Endodermal cell (in vitro differentiated cells): Measurements from ENCODE around the gene LAMC1. TPM values are rescaled to one million over a fixed set of nuclear protein-coding genes. Genes with fewer than 3 reads are reported as not detected.

Source experiments
- DNase-seq: peaks from one replicate; pipeline ENCODE4 v3.0.0-alpha.2; 2017
- H3K27ac ChIP-seq: 2 replicates; pipeline ENCODE4 v1.5.1; 2013; ENCODE audit warnings: mild to moderate bottlenecking, low read depth, low read length, moderate library complexity
- H3K27me3 ChIP-seq: 2 replicates; pipeline ENCODE4 v1.6.1; 2013; ENCODE audit warnings: mild to moderate bottlenecking, low read length, moderate library complexity; ENCODE audit not compliant: insufficient read depth, control insufficient read depth, poor library complexity, severe bottlenecking
- H3K36me3 ChIP-seq: 2 replicates; pipeline ENCODE4 v1.7.0; 2013; ENCODE audit warnings: mild to moderate bottlenecking, low read length, moderate library complexity; ENCODE audit not compliant: control insufficient read depth, insufficient read depth
- H3K4me1 ChIP-seq: one replicate; pipeline ENCODE4 v1.7.0; 2013; ENCODE audit warnings: low read length; ENCODE audit not compliant: control insufficient read depth, insufficient read depth
- H3K4me3 ChIP-seq: 2 replicates; pipeline ENCODE4 v1.5.1; 2013; ENCODE audit warnings: mild to moderate bottlenecking, low read length, moderate library complexity
- H3K9ac ChIP-seq: 2 replicates; pipeline ENCODE4 v1.6.1; 2013; ENCODE audit warnings: mild to moderate bottlenecking, low read length, moderate library complexity; ENCODE audit not compliant: poor library complexity, severe bottlenecking; ENCODE audit errors: extremely low read depth
- H3K9me3 ChIP-seq: 2 replicates; pipeline ENCODE4 v1.6.1; 2013; ENCODE audit warnings: mild to moderate bottlenecking, low read length, moderate library complexity; ENCODE audit not compliant: control insufficient read depth
- H3K27ac Mint-ChIP-seq: 2 replicates; pipeline ENCODE4 v1.8.0; 2020; ENCODE audit warnings: mixed read lengths
- H3K27me3 Mint-ChIP-seq: 2 replicates; pipeline ENCODE4 v1.8.0; 2021; ENCODE audit warnings: mild to moderate bottlenecking, mixed read lengths; ENCODE audit not compliant: insufficient read depth
- H3K36me3 Mint-ChIP-seq: 2 replicates; pipeline ENCODE4 v1.8.0; 2020; ENCODE audit warnings: low read depth, mixed read lengths
- H3K4me1 Mint-ChIP-seq: 2 replicates; pipeline ENCODE4 v1.8.0; 2020; ENCODE audit warnings: mixed read lengths
- H3K4me3 Mint-ChIP-seq: 2 replicates; pipeline ENCODE4 v1.8.0; 2020; ENCODE audit warnings: mild to moderate bottlenecking, moderate library complexity, mixed read lengths
- H3K9me3 Mint-ChIP-seq: 2 replicates; pipeline ENCODE4 v1.8.0; 2020; ENCODE audit warnings: mild to moderate bottlenecking, mixed read lengths
- CTCF ChIP-seq: fragments of 200-600 bp; sonication (generic); conservative IDR thresholded peaks from 2 replicates; pipeline ENCODE4 v1.5.0; 2021; ENCODE audit warnings: antibody characterized with exemption, mild to moderate bottlenecking
- WGBS, 2 experiments: methylation state at CpG; one replicate each; pipeline versions ENCODE4 v1.1.5 to v1.1.7; 2013; ENCODE audit warnings: missing lambda C conversion rate in 2 of 2, mixed read lengths in 1 of 2; ENCODE audit not compliant: insufficient coverage in 1 of 2, insufficient read length in 1 of 2; 5-methylcytosine and 5-hydroxymethylcytosine counted together
- total RNA-seq, 2 donors: library from RNA; stranded (reverse); fragmentation: NEBNext Ultra II Directional in 1 of 2; extraction: Animal tissue kit (Norgen Biotek cat#: 25700) in 1 of 2; gene quantifications; 2 replicates in 1 of 2; 3 replicates in 1 of 2; pipeline ENCODE4 v1.2.1, GENCODE V29; 2021

LAMC1 gene
- total RNA-seq, 2 donors from 2014 or later, result 47.9 to 58.8 TPM

- no peaks in the 10 kb centered on the region for H3K9me3 ChIP-seq
- Mint-ChIP-seq H3K9me3 (no peaks in the 10 kb centered on the region), H3K27ac (no peak overlapping the region), H3K4me1 (peaks cover 59% of the 10 kb centered on the region), H3K36me3 (no peaks in the 10 kb centered on the region), H3K27me3 (peaks cover 36% of the 10 kb centered on the region), H3K4me3 (no peak overlapping the region)
- peaks cover 28% of the 10 kb centered on the region for H3K4me1 ChIP-seq
- 68% methylated on average over 2 of the region's 3 CpGs; no CpG with 5 or more reads in 1 of the 2 experiments for WGBS, 2 experiments
- H3K27ac ChIP-seq, result no peak overlapping the region
- H3K36me3 ChIP-seq, result no peaks in the 10 kb centered on the region
- no peak for TF ChIP-seq CTCF
- peaks cover 20% of the 10 kb centered on the region for H3K27me3 ChIP-seq
- H3K9ac ChIP-seq, result no peak overlapping the region
- DNase-seq, result no peak
- peak overlapping the region; percentile 4 for H3K4me3 ChIP-seq
Measured at GRCh38 chr1:183027031-183027430, 3.8 kb downstream of the LAMC1 start.

GRCh38 chr1:183027791-183028190 lies 4.6 kb downstream of the LAMC1 start:
- Histone ChIP-seq H3K4me3 (peak overlapping the region; percentile 4), H3K9ac (no peak overlapping the region), H3K9me3 (no peaks in the 10 kb centered on the region), H3K27me3 (peaks cover 20% of the 10 kb centered on the region), H3K36me3 (no peaks in the 10 kb centered on the region), H3K27ac (no peak overlapping the region), H3K4me1 (peaks cover 26% of the 10 kb centered on the region)
- no peaks in the 10 kb centered on the region for H3K36me3 Mint-ChIP-seq
- DNase-seq, result no peak
- peaks cover 59% of the 10 kb centered on the region for H3K4me1 Mint-ChIP-seq
- no peaks in the 10 kb centered on the region for H3K9me3 Mint-ChIP-seq
- TF ChIP-seq CTCF, result no peak
- H3K27me3 Mint-ChIP-seq, result peaks cover 36% of the 10 kb centered on the region
- H3K27ac Mint-ChIP-seq, result no peak overlapping the region
- no peak overlapping the region for H3K4me3 Mint-ChIP-seq

DNA sequence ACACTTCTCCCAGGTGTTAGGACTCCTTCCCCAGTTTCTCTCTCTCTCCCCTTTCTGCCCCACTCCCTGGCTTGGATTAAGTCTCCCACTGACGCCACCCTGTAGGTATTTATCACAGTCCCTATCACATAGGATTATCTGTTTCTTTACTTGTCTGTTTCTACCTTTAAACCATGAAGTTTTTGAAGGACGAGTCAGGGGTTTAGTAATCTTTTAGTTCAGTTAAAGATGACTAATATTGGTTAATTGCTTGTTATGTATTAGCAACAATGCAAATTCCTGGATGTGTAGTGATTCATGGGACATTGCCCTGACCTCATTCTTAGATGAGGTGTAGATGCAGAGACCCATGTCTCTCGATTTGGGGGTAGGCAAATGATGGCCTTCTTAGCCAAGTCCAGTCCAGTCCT lies 6.4 kb downstream of the LAMC1 start:
- H3K27ac ChIP-seq, result no peak overlapping the region
- Mint-ChIP-seq H3K27ac (peak overlapping the region; percentile 49), H3K4me3 (no peak overlapping the region), H3K9me3 (no peaks in the 10 kb centered on the region), H3K4me1 (peaks cover 56% of the 10 kb centered on the region), H3K27me3 (peaks cover 31% of the 10 kb centered on the region), H3K36me3 (peaks cover 5% of the 10 kb centered on the region)
- no peaks in the 10 kb centered on the region for H3K9me3 ChIP-seq
- H3K36me3 ChIP-seq, result no peaks in the 10 kb centered on the region
- no peak overlapping the region for H3K4me3 ChIP-seq
- no peak for TF ChIP-seq CTCF
- H3K4me1 ChIP-seq, result peaks cover 26% of the 10 kb centered on the region
- DNase-seq, result no peak
- WGBS, 2 experiments, result 68 to 81% methylated on average over 3 of the region's 3 CpGs
- peaks cover 16% of the 10 kb centered on the region for H3K27me3 ChIP-seq
- H3K9ac ChIP-seq, result no peak overlapping the region
